ENCODE measurements around the gene TNIP2.

The TNIP2 gene

GRCh38 chr4:2793586-2794485, 37.7 kb upstream of the TNIP2 start:
- Histone ChIP-seq H3K27ac (ENCODE audit: low read depth, low read length) (no peak overlapping the region), H2BK12ac (ENCODE audit: low read length) (peak overlapping the region; percentile 4), H3K23ac (ENCODE audit: low read length) (no peak overlapping the region), H3K4ac (ENCODE audit: low read depth, low read length) (no peak overlapping the region), H3K4me3 (ENCODE audit: low read depth, low read length) (no peak overlapping the region), H4K91ac (ENCODE audit: low read depth, low read length) (peak overlapping the region; percentile 33), H2BK5ac (ENCODE audit: low read depth, low read length, poor library complexity) (no peak overlapping the region), H3K36me3 (ENCODE audit: control insufficient read depth in 1 of 2, insufficient read depth in 2 of 2, low read length in 2 of 2) (no peaks in the 10 kb centered on the region), H3K4me2 (ENCODE audit: low read length) (peak overlapping the region; percentile 57), H3K9me3 (ENCODE audit: insufficient read depth, low read depth, low read length) (peaks cover 5% of the 10 kb centered on the region), H3K4me1 (ENCODE audit: control insufficient read depth in 1 of 2, insufficient read depth in 2 of 2, low read length in 2 of 2) (peaks cover 19 to 30% of the 10 kb centered on the region in 2 experiments), H2AFZ (ENCODE audit: insufficient read depth, low read length, poor library complexity) (no peak overlapping the region), H3K79me2 (ENCODE audit: control insufficient read depth, insufficient read depth, low read length, poor library complexity) (no peaks in the 10 kb centered on the region), H3K14ac (ENCODE audit: low read length) (no peak overlapping the region), H3K27me3 (ENCODE audit: insufficient read depth, low read length) (no peaks in the 10 kb centered on the region), H3K9ac (ENCODE audit: low read length) (no peak overlapping the region), H4K12ac (ENCODE audit: low read depth, low read length) (no peak overlapping the region), H2BK120ac (ENCODE audit: insufficient read depth, low read length, poor library complexity) (peak overlapping the region; percentile 37), H3K79me1 (ENCODE audit: low read length) (peaks cover 9% of the 10 kb centered on the region), H4K8ac (ENCODE audit: low read depth, low read length) (no peak overlapping the region), H3K18ac (ENCODE audit: low read length) (peak overlapping the region; percentile 5), H2AK5ac (ENCODE audit: low read length) (peak overlapping the region; percentile 16)
- DNase-seq, result peak; percentile 94 to 98
- WGBS (ENCODE audit: extremely low coverage, insufficient coverage, insufficient read length), result no CpG with 5 or more reads among the region's 34 CpGs

GRCh38 chr4:2792711-2793585, 36.8 kb upstream of the TNIP2 start, which contains the start of gene SH3BP2:
SH3BP2 (plus strand) TSS chr4:2793085; CDS start chr4:2820618, 27,533 bp downstream.
- Histone ChIP-seq H2BK120ac (ENCODE audit: insufficient read depth, low read length, poor library complexity) (peak within 1 kb of the TSS; percentile 37), H2AK5ac (ENCODE audit: low read length) (no peak within 1 kb of the TSS), H3K79me1 (ENCODE audit: low read length) (peaks cover 9% of the 10 kb centered on the region), H3K4ac (ENCODE audit: low read depth, low read length) (no peak within 1 kb of the TSS), H2BK5ac (ENCODE audit: low read depth, low read length, poor library complexity) (no peak within 1 kb of the TSS), H3K79me2 (ENCODE audit: control insufficient read depth, insufficient read depth, low read length, poor library complexity) (no peaks in the 10 kb centered on the region), H3K4me1 (ENCODE audit: control insufficient read depth in 1 of 2, insufficient read depth in 2 of 2, low read length in 2 of 2) (peaks cover 19 to 30% of the 10 kb centered on the region in 2 experiments), H3K14ac (ENCODE audit: low read length) (peak within 1 kb of the TSS; percentile 17), H4K12ac (ENCODE audit: low read depth, low read length) (no peak within 1 kb of the TSS), H3K27ac (ENCODE audit: low read depth, low read length) (no peak within 1 kb of the TSS), H3K18ac (ENCODE audit: low read length) (no peak within 1 kb of the TSS), H3K4me3 (ENCODE audit: low read depth, low read length) (peak within 1 kb of the TSS; percentile 36), H3K36me3 (ENCODE audit: control insufficient read depth in 1 of 2, insufficient read depth in 2 of 2, low read length in 2 of 2) (no peaks in the 10 kb centered on the region), H3K9ac (ENCODE audit: low read length) (no peak within 1 kb of the TSS), H2BK12ac (ENCODE audit: low read length) (no peak within 1 kb of the TSS), H3K9me3 (ENCODE audit: insufficient read depth, low read depth, low read length) (peaks cover 5% of the 10 kb centered on the region), H3K4me2 (ENCODE audit: low read length) (peak within 1 kb of the TSS; percentile 57), H3K23ac (ENCODE audit: low read length) (no peak within 1 kb of the TSS), H2AFZ (ENCODE audit: insufficient read depth, low read length, poor library complexity) (no peak within 1 kb of the TSS), H4K8ac (ENCODE audit: low read depth, low read length) (no peak within 1 kb of the TSS), H3K27me3 (ENCODE audit: insufficient read depth, low read length) (no peaks in the 10 kb centered on the region), H4K91ac (ENCODE audit: low read depth, low read length) (peak within 1 kb of the TSS; percentile 16)
- DNase-seq, result peak; percentile 42 to 69
- WGBS (ENCODE audit: extremely low coverage, insufficient coverage, insufficient read length), result no CpG with 5 or more reads among the region's 104 CpGs

- no peak overlapping the region for H3K14ac ChIP-seq (ENCODE audit: low read length)
- H3K27me3 ChIP-seq (ENCODE audit: insufficient read depth, low read length), result no peaks in the 10 kb centered on the region
- H3K9me3 ChIP-seq (ENCODE audit: insufficient read depth, low read depth, low read length), result peaks cover 5% of the 10 kb centered on the region
- H3K79me2 ChIP-seq (ENCODE audit: control insufficient read depth, insufficient read depth, low read length, poor library complexity), result no peaks in the 10 kb centered on the region
- no peak overlapping the region for H2BK12ac ChIP-seq (ENCODE audit: low read length)
- no peak overlapping the region for H3K23ac ChIP-seq (ENCODE audit: low read length)
- DNase-seq, result no peak
- no peak overlapping the region for H2AFZ ChIP-seq (ENCODE audit: insufficient read depth, low read length, poor library complexity)
- peaks cover 19 to 30% of the 10 kb centered on the region in 2 experiments for H3K4me1 ChIP-seq (ENCODE audit: control insufficient read depth in 1 of 2, insufficient read depth in 2 of 2, low read length in 2 of 2)
- H2AK5ac ChIP-seq (ENCODE audit: low read length), result no peak overlapping the region
- H3K36me3 ChIP-seq (ENCODE audit: control insufficient read depth in 1 of 2, insufficient read depth in 2 of 2, low read length in 2 of 2), result no peaks in the 10 kb centered on the region
- H3K79me1 ChIP-seq (ENCODE audit: low read length), result peaks cover 9% of the 10 kb centered on the region
- H3K18ac ChIP-seq (ENCODE audit: low read length), result no peak overlapping the region
- no CpG with 5 or more reads among the region's 8 CpGs for WGBS (ENCODE audit: extremely low coverage, insufficient coverage, insufficient read length)
- H3K4me3 ChIP-seq (ENCODE audit: low read depth, low read length), result no peak overlapping the region
- no peak overlapping the region for H4K12ac ChIP-seq (ENCODE audit: low read depth, low read length)
- no peak overlapping the region for H2BK5ac ChIP-seq (ENCODE audit: low read depth, low read length, poor library complexity)
- H3K4ac ChIP-seq (ENCODE audit: low read depth, low read length), result no peak overlapping the region
- H3K27ac ChIP-seq (ENCODE audit: low read depth, low read length), result no peak overlapping the region
- no peak overlapping the region for H4K8ac ChIP-seq (ENCODE audit: low read depth, low read length)
- no peak overlapping the region for H3K9ac ChIP-seq (ENCODE audit: low read length)
- no peak overlapping the region for H2BK120ac ChIP-seq (ENCODE audit: insufficient read depth, low read length, poor library complexity)
- peak overlapping the region; percentile 40 for H3K4me2 ChIP-seq (ENCODE audit: low read length)
- no peak overlapping the region for H4K91ac ChIP-seq (ENCODE audit: low read depth, low read length)
These were observed 36.2 kb upstream of the TNIP2 start for GRCh38 chr4:2792396-2792710.

- Histone ChIP-seq H4K91ac (ENCODE audit: low read depth, low read length) (no peak overlapping the region), H2AFZ (ENCODE audit: insufficient read depth, low read length, poor library complexity) (no peak overlapping the region), H3K27ac (ENCODE audit: low read depth, low read length) (no peak overlapping the region), H3K79me1 (ENCODE audit: low read length) (peaks cover 9% of the 10 kb centered on the region), H3K36me3 (ENCODE audit: control insufficient read depth in 1 of 2, insufficient read depth in 2 of 2, low read length in 2 of 2) (no peaks in the 10 kb centered on the region), H3K18ac (ENCODE audit: low read length) (no peak overlapping the region), H3K4me3 (ENCODE audit: low read depth, low read length) (no peak overlapping the region), H3K4me2 (ENCODE audit: low read length) (no peak overlapping the region), H2BK5ac (ENCODE audit: low read depth, low read length, poor library complexity) (no peak overlapping the region), H4K12ac (ENCODE audit: low read depth, low read length) (no peak overlapping the region), H3K27me3 (ENCODE audit: insufficient read depth, low read length) (no peaks in the 10 kb centered on the region), H2BK120ac (ENCODE audit: insufficient read depth, low read length, poor library complexity) (no peak overlapping the region), H2BK12ac (ENCODE audit: low read length) (no peak overlapping the region), H2AK5ac (ENCODE audit: low read length) (no peak overlapping the region), H3K23ac (ENCODE audit: low read length) (no peak overlapping the region), H3K9ac (ENCODE audit: low read length) (no peak overlapping the region), H3K79me2 (ENCODE audit: control insufficient read depth, insufficient read depth, low read length, poor library complexity) (no peaks in the 10 kb centered on the region), H4K8ac (ENCODE audit: low read depth, low read length) (no peak overlapping the region), H3K9me3 (ENCODE audit: insufficient read depth, low read depth, low read length) (peaks cover 5% of the 10 kb centered on the region), H3K14ac (ENCODE audit: low read length) (no peak overlapping the region), H3K4me1 (ENCODE audit: control insufficient read depth in 1 of 2, insufficient read depth in 2 of 2, low read length in 2 of 2) (peaks cover 18 to 29% of the 10 kb centered on the region in 2 experiments), H3K4ac (ENCODE audit: low read depth, low read length) (no peak overlapping the region)
- DNase-seq, result no peak
- WGBS (ENCODE audit: extremely low coverage, insufficient coverage, insufficient read length), result no CpG with 5 or more reads among the region's 10 CpGs
These were observed 35.6 kb upstream of the TNIP2 start for GRCh38 chr4:2791518-2792395.

Data from trophoblast cell (in vitro differentiated cells and primary cell).